Endodermal cell (in vitro differentiated cells): ENCODE measurements around the gene IL6R. TPM values are rescaled to one million over a fixed set of nuclear protein-coding genes. Genes with fewer than 3 reads are reported as not detected.

Source experiments
- DNase-seq: peaks from one replicate; pipeline ENCODE4 v3.0.0-alpha.2; 2017
- H3K27ac ChIP-seq: 2 replicates; pipeline ENCODE4 v1.5.1; 2013; ENCODE audit warnings: mild to moderate bottlenecking, low read depth, low read length, moderate library complexity
- H3K27me3 ChIP-seq: 2 replicates; pipeline ENCODE4 v1.6.1; 2013; ENCODE audit warnings: mild to moderate bottlenecking, low read length, moderate library complexity; ENCODE audit not compliant: insufficient read depth, control insufficient read depth, poor library complexity, severe bottlenecking
- H3K36me3 ChIP-seq: 2 replicates; pipeline ENCODE4 v1.7.0; 2013; ENCODE audit warnings: mild to moderate bottlenecking, low read length, moderate library complexity; ENCODE audit not compliant: control insufficient read depth, insufficient read depth
- H3K4me1 ChIP-seq: one replicate; pipeline ENCODE4 v1.7.0; 2013; ENCODE audit warnings: low read length; ENCODE audit not compliant: control insufficient read depth, insufficient read depth
- H3K4me3 ChIP-seq: 2 replicates; pipeline ENCODE4 v1.5.1; 2013; ENCODE audit warnings: mild to moderate bottlenecking, low read length, moderate library complexity
- H3K9ac ChIP-seq: 2 replicates; pipeline ENCODE4 v1.6.1; 2013; ENCODE audit warnings: mild to moderate bottlenecking, low read length, moderate library complexity; ENCODE audit not compliant: poor library complexity, severe bottlenecking; ENCODE audit errors: extremely low read depth
- H3K9me3 ChIP-seq: 2 replicates; pipeline ENCODE4 v1.6.1; 2013; ENCODE audit warnings: mild to moderate bottlenecking, low read length, moderate library complexity; ENCODE audit not compliant: control insufficient read depth
- H3K27ac Mint-ChIP-seq: 2 replicates; pipeline ENCODE4 v1.8.0; 2020; ENCODE audit warnings: mixed read lengths
- H3K27me3 Mint-ChIP-seq: 2 replicates; pipeline ENCODE4 v1.8.0; 2021; ENCODE audit warnings: mild to moderate bottlenecking, mixed read lengths; ENCODE audit not compliant: insufficient read depth
- H3K36me3 Mint-ChIP-seq: 2 replicates; pipeline ENCODE4 v1.8.0; 2020; ENCODE audit warnings: low read depth, mixed read lengths
- H3K4me1 Mint-ChIP-seq: 2 replicates; pipeline ENCODE4 v1.8.0; 2020; ENCODE audit warnings: mixed read lengths
- H3K4me3 Mint-ChIP-seq: 2 replicates; pipeline ENCODE4 v1.8.0; 2020; ENCODE audit warnings: mild to moderate bottlenecking, moderate library complexity, mixed read lengths
- H3K9me3 Mint-ChIP-seq: 2 replicates; pipeline ENCODE4 v1.8.0; 2020; ENCODE audit warnings: mild to moderate bottlenecking, mixed read lengths
- WGBS, 2 experiments: methylation state at CpG; one replicate each; pipeline versions ENCODE4 v1.1.5 to v1.1.7; 2013; ENCODE audit warnings: missing lambda C conversion rate in 2 of 2, mixed read lengths in 1 of 2; ENCODE audit not compliant: insufficient coverage in 1 of 2, insufficient read length in 1 of 2; 5-methylcytosine and 5-hydroxymethylcytosine counted together
- total RNA-seq, 2 donors: library from RNA; stranded (reverse); fragmentation: NEBNext Ultra II Directional in 1 of 2; extraction: Animal tissue kit (Norgen Biotek cat#: 25700) in 1 of 2; gene quantifications; 2 replicates in 1 of 2; 3 replicates in 1 of 2; pipeline ENCODE4 v1.2.1, GENCODE V29; 2021
- TF ChIP-seq, protein P1 (sequence below): fragments of 200-600 bp; sonication (generic); conservative IDR thresholded peaks from 2 replicates; pipeline ENCODE4 v1.5.0; 2021; ENCODE audit warnings: antibody characterized with exemption, mild to moderate bottlenecking

IL6R gene
- total RNA-seq, 2 donors from 2014 or later: 0.77 to 1.0 TPM

DNA sequence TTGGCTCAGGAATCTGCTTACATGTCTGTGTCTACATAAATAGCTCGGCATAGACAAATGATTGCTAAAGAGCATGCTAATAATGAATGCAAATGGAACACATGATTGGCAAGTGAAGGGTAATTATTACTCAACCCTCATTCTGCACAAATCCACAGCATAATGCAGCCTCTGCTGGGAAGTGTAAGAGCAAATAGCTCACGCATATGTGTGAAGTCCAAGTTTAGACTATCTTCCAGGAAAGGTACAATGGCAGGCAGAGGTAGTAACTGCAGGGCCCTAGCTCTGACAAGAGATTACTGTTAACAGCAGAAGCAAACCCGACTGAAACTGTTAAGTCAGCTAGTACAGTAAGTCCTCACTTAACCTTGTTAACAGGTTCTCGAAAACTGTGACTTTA lies 7.0 kb upstream of the IL6R start:
- WGBS, 2 experiments: 87 to 95% methylated on average over 4 of the region's 4 CpGs
- Histone ChIP-seq H3K27me3 (peaks cover 2% of the 10 kb centered on the region), H3K9me3 (no peaks in the 10 kb centered on the region), H3K4me3 (no peak overlapping the region), H3K36me3 (no peaks in the 10 kb centered on the region), H3K4me1 (no peaks in the 10 kb centered on the region), H3K9ac (no peak overlapping the region), H3K27ac (no peak overlapping the region)
- H3K36me3 Mint-ChIP-seq: no peaks in the 10 kb centered on the region
- no peak overlapping the region for H3K27ac Mint-ChIP-seq
- TF ChIP-seq, protein P1, sequence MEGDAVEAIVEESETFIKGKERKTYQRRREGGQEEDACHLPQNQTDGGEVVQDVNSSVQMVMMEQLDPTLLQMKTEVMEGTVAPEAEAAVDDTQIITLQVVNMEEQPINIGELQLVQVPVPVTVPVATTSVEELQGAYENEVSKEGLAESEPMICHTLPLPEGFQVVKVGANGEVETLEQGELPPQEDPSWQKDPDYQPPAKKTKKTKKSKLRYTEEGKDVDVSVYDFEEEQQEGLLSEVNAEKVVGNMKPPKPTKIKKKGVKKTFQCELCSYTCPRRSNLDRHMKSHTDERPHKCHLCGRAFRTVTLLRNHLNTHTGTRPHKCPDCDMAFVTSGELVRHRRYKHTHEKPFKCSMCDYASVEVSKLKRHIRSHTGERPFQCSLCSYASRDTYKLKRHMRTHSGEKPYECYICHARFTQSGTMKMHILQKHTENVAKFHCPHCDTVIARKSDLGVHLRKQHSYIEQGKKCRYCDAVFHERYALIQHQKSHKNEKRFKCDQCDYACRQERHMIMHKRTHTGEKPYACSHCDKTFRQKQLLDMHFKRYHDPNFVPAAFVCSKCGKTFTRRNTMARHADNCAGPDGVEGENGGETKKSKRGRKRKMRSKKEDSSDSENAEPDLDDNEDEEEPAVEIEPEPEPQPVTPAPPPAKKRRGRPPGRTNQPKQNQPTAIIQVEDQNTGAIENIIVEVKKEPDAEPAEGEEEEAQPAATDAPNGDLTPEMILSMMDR: no peak
- no peak for DNase-seq
- H3K27me3 Mint-ChIP-seq: peaks cover 5% of the 10 kb centered on the region
- no peak overlapping the region for H3K4me3 Mint-ChIP-seq
- peaks cover 3% of the 10 kb centered on the region for H3K9me3 Mint-ChIP-seq
- H3K4me1 Mint-ChIP-seq: no peaks in the 10 kb centered on the region

DNA sequence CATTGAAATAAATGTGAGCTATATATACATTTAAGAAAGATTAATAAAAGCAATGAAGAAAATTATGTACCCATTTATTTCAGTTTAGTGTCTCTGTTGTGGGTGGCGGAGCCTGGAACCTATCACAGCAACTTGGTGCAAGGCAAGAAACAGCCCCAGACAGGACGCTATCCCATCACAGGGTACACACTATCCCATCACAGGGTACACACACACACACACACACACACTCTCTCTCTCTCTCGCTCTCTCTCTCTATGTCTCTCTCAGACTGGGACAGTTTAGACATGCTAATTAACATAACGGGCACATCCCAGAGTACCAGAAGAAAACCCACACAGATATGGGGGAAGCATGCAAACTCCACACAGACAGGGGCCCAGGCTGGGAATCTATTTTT lies 6.5 kb upstream of the IL6R start:
- Histone ChIP-seq H3K36me3 (no peaks in the 10 kb centered on the region), H3K27ac (no peak overlapping the region), H3K27me3 (peaks cover 7% of the 10 kb centered on the region), H3K4me3 (no peak overlapping the region), H3K4me1 (no peaks in the 10 kb centered on the region), H3K9me3 (no peaks in the 10 kb centered on the region), H3K9ac (no peak overlapping the region)
- H3K4me3 Mint-ChIP-seq: no peak overlapping the region
- H3K4me1 Mint-ChIP-seq: no peaks in the 10 kb centered on the region
- DNase-seq: no peak
- H3K36me3 Mint-ChIP-seq: no peaks in the 10 kb centered on the region
- 94% methylated on average over 4 of the region's 4 CpGs; no CpG with 5 or more reads in 1 of the 2 experiments for WGBS, 2 experiments
- H3K9me3 Mint-ChIP-seq: peaks cover 3% of the 10 kb centered on the region
- TF ChIP-seq, protein P1: no peak
- H3K27me3 Mint-ChIP-seq: peaks cover 9% of the 10 kb centered on the region
- no peak overlapping the region for H3K27ac Mint-ChIP-seq

DNA sequence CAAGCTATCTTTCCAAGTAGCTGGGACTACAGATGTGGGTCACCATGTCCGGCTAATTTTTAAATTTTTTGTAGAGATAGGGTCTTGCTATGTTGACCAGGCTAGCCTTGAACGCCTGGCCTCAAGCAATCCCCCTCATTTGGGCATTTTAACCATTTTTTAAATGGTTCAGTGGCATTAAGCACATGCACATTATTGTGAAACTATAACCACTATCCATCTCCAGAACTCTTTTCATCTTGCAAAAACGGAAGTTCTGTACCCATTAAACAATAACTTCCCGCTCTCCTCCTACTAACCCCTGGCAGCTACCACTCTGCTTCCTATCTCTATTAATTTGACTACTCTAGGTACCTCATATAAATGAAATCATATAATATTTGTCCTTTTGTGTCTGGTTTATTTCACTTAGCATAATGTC lies 4.8 kb upstream of the IL6R start:
- Histone ChIP-seq H3K27ac (no peak overlapping the region), H3K4me1 (no peaks in the 10 kb centered on the region), H3K27me3 (peaks cover 22% of the 10 kb centered on the region), H3K4me3 (no peak overlapping the region), H3K9ac (no peak overlapping the region), H3K9me3 (no peaks in the 10 kb centered on the region), H3K36me3 (no peaks in the 10 kb centered on the region)
- no peak for DNase-seq
- TF ChIP-seq, protein P1: no peak
- whole genome bisulfite sequencing, 2 experiments: 84 to 95% methylated on average over 3 to 4 of the region's 4 CpGs
- Mint-ChIP-seq H3K9me3 (peaks cover 1% of the 10 kb centered on the region), H3K27me3 (peaks cover 25% of the 10 kb centered on the region), H3K4me3 (no peak overlapping the region), H3K4me1 (no peaks in the 10 kb centered on the region), H3K27ac (no peak overlapping the region), H3K36me3 (no peaks in the 10 kb centered on the region)
